ENCODE measurements around the gene IFITM1.
"Not testable (repeated sequence)": the region's sequence is repeated elsewhere in the genome, so short reads cannot be mapped to it uniquely, and the experiment has no call there.

The IFITM1 gene

GRCh38 chr11:334264-334994, 20.6 kb downstream of the IFITM1 start:
- no peak for DNase-seq (ENCODE audit: low read depth in 1 of 2, low spot score in 1 of 2)
- in situ Hi-C loops (cut with HindIII; ENCODE audit: low pct_unique_long_range_greater_than_20kb, low sequenced_read_pairs): no loop called here

GRCh38 chr11:335779-336658, 22.2 kb downstream of the IFITM1 start:
- in situ Hi-C loops (cut with HindIII; ENCODE audit: low pct_unique_long_range_greater_than_20kb, low sequenced_read_pairs): no loop called here
- no peak for TF ChIP-seq JUND (IDR thresholded peaks at IDR 0.05; ENCODE audit: low read depth)
- DNase-seq (ENCODE audit: low read depth in 1 of 2, low spot score in 1 of 2): no peak

More at GRCh38 chr11:334264-334994, 20.6 kb downstream of the IFITM1 start:
- no peak for TF ChIP-seq JUND (IDR thresholded peaks at IDR 0.05; ENCODE audit: low read depth)

GRCh38 chr11:336659-337198, 22.9 kb downstream of the IFITM1 start:
- no peak for TF ChIP-seq JUND (IDR thresholded peaks at IDR 0.05; ENCODE audit: low read depth)
- DNase-seq (ENCODE audit: low read depth in 1 of 2, low spot score in 1 of 2): no peak
- in situ Hi-C loops (cut with HindIII; ENCODE audit: low pct_unique_long_range_greater_than_20kb, low sequenced_read_pairs): no loop called here

- in situ Hi-C loops (cut with HindIII; ENCODE audit: low pct_unique_long_range_greater_than_20kb, low sequenced_read_pairs): no loop called here
Measured at GRCh38 chr11:337711-338110, 23.9 kb downstream of the IFITM1 start.

GRCh38 chr11:339963-340362, 26.1 kb downstream of the IFITM1 start:
- in situ Hi-C loops (cut with HindIII; ENCODE audit: low pct_unique_long_range_greater_than_20kb, low sequenced_read_pairs): no loop called here
- no peak for TF ChIP-seq JUND (IDR thresholded peaks at IDR 0.05; ENCODE audit: low read depth)

More at GRCh38 chr11:337711-338110, 23.9 kb downstream of the IFITM1 start:
- TF ChIP-seq JUND (IDR thresholded peaks at IDR 0.05; ENCODE audit: low read depth): no peak
- DNase-seq (ENCODE audit: low read depth in 1 of 2, low spot score in 1 of 2): no peak

GRCh38 chr11:340539-341512, 27.0 kb downstream of the IFITM1 start:
- no peak for DNase-seq (ENCODE audit: low read depth in 1 of 2, low spot score in 1 of 2)
- in situ Hi-C loops (cut with HindIII; ENCODE audit: low pct_unique_long_range_greater_than_20kb, low sequenced_read_pairs): no loop called here
- TF ChIP-seq JUND (IDR thresholded peaks at IDR 0.05; ENCODE audit: low read depth): no peak

More at GRCh38 chr11:339963-340362, 26.1 kb downstream of the IFITM1 start:
- no peak for DNase-seq (ENCODE audit: low read depth in 1 of 2, low spot score in 1 of 2)

GRCh38 chr11:342328-342727, 28.5 kb downstream of the IFITM1 start:
- no peak for TF ChIP-seq JUND (IDR thresholded peaks at IDR 0.05; ENCODE audit: low read depth)
- no peak for DNase-seq (ENCODE audit: low read depth in 1 of 2, low spot score in 1 of 2)
- in situ Hi-C loops (cut with HindIII; ENCODE audit: low pct_unique_long_range_greater_than_20kb, low sequenced_read_pairs): no loop called here

- TF ChIP-seq JUND (IDR thresholded peaks at IDR 0.05; ENCODE audit: low read depth): no peak
- in situ Hi-C loops (cut with HindIII; ENCODE audit: low pct_unique_long_range_greater_than_20kb, low sequenced_read_pairs): no loop called here
- no peak for DNase-seq (ENCODE audit: low read depth in 1 of 2, low spot score in 1 of 2)
Measured at GRCh38 chr11:344836-345578, 31.2 kb downstream of the IFITM1 start.

- no peak for DNase-seq (ENCODE audit: low read depth in 1 of 2, low spot score in 1 of 2)
- in situ Hi-C loops (cut with HindIII; ENCODE audit: low pct_unique_long_range_greater_than_20kb, low sequenced_read_pairs): no loop called here
- no peak for TF ChIP-seq JUND (IDR thresholded peaks at IDR 0.05; ENCODE audit: low read depth)
Measured at GRCh38 chr11:346529-346928, 32.7 kb downstream of the IFITM1 start.

GRCh38 chr11:349270-349954, 35.6 kb downstream of the IFITM1 start:
- in situ Hi-C loops (cut with HindIII; ENCODE audit: low pct_unique_long_range_greater_than_20kb, low sequenced_read_pairs); DNase-seq (ENCODE audit: low read depth in 1 of 2, low spot score in 1 of 2): not testable (repeated sequence)

- in situ Hi-C loops (cut with HindIII; ENCODE audit: low pct_unique_long_range_greater_than_20kb, low sequenced_read_pairs); DNase-seq (ENCODE audit: low read depth in 1 of 2, low spot score in 1 of 2): not testable (repeated sequence)
Measured at GRCh38 chr11:350033-350722, 36.3 kb downstream of the IFITM1 start.

All from T47D (cell line).